Caco-2 (cell line): ENCODE data around the gene CPLX1. TPM values are rescaled to one million over a fixed set of nuclear protein-coding genes. Genes with fewer than 3 reads are reported as not detected.

Source experiments
- BruUV-seq: library from RNA; stranded (reverse); fragments of 400-500 nt; replicated peaks from 2 replicates; lab custom pipeline; 2021; lab: Mats Ljungman, UMichigan
- CTCF ChIA-PET: fragments of 300-600 bp; sonication (Branson Sonifier 250); formaldehyde crosslinking; loops from one replicate; lab custom pipeline; 2022; ENCODE audit warnings: antibody characterized with exemption; lab: Charles Lee
- POLR2A ChIA-PET: fragments of 300-600 bp; sonication (Branson Sonifier 250); formaldehyde crosslinking; loops from one replicate; lab custom pipeline; 2022; ENCODE audit warnings: antibody characterized with exemption; lab: Charles Lee
- DNase-seq, 2 experiments: peaks; one replicate each; pipeline versions ENCODE4 v3.0.0 to v3.0.0-alpha.2; 2020 to 2022
- H3K27me3 ChIP-seq: replicated peaks from 2 replicates; pipeline ENCODE4 v1.6.0; 2011; ENCODE audit warnings: low read length; ENCODE audit not compliant: control insufficient read depth, insufficient read depth
- H3K36me3 ChIP-seq: 2 replicates; pipeline ENCODE4 v1.5.1; 2011; ENCODE audit warnings: low read length; ENCODE audit not compliant: control insufficient read depth, insufficient read depth
- H3K4me1 ChIP-seq: fragments of 250-450 bp; sonication (Bioruptor Pico); 2 replicates; pipeline ENCODE4 v1.5.1; 2020; ENCODE audit warnings: mild to moderate bottlenecking
- H3K4me3 ChIP-seq: 2 replicates; pipeline ENCODE4 v1.5.1; 2011; ENCODE audit warnings: low read depth, mild to moderate bottlenecking, control low read depth, low read length
- H3K9me3 ChIP-seq: fragments of 250-450 bp; sonication (Bioruptor Pico); 2 replicates; pipeline ENCODE4 v1.5.1; 2020; ENCODE audit warnings: mild to moderate bottlenecking, moderate library complexity
- H3K27ac Mint-ChIP-seq: one replicate; pipeline ENCODE4 v1.8.0; 2022; ENCODE audit warnings: mixed read lengths; ENCODE audit not compliant: unreplicated experiment
- H3K27me3 Mint-ChIP-seq: one replicate; pipeline ENCODE4 v1.8.0; 2022; ENCODE audit warnings: mixed read lengths; ENCODE audit not compliant: insufficient read depth, unreplicated experiment
- H3K36me3 Mint-ChIP-seq: one replicate; pipeline ENCODE4 v1.8.0; 2022; ENCODE audit warnings: mild to moderate bottlenecking, mixed read lengths; ENCODE audit not compliant: insufficient read depth, unreplicated experiment
- H3K4me1 Mint-ChIP-seq: one replicate; pipeline ENCODE4 v1.8.0; 2022; ENCODE audit warnings: low read depth, mixed read lengths; ENCODE audit not compliant: unreplicated experiment
- H3K4me3 Mint-ChIP-seq: one replicate; pipeline ENCODE4 v1.8.0; 2022; ENCODE audit warnings: mild to moderate bottlenecking, moderate library complexity, mixed read lengths; ENCODE audit not compliant: unreplicated experiment
- H3K9me3 Mint-ChIP-seq: one replicate; pipeline ENCODE4 v1.8.0; 2022; ENCODE audit warnings: mixed read lengths; ENCODE audit not compliant: unreplicated experiment
- CTCF ChIP-seq, 2 experiments: fragments of 200-600 bp in 1 of 2; IDR thresholded peaks; 1 replicate in 1 of 2; 2 replicates in 1 of 2; pipeline versions ENCODE4 v1.5.1 to v1.8.0; 2011 to 2022; ENCODE audit warnings: antibody characterized with exemption in 1 of 2, control low read depth in 1 of 2, inconsistent platforms in 1 of 2, low read depth in 1 of 2, low read length in 1 of 2, mild to moderate bottlenecking in 1 of 2, moderate library complexity in 1 of 2; ENCODE audit not compliant: insufficient read depth in 1 of 2, severe bottlenecking in 1 of 2, unreplicated experiment in 1 of 2
- intact Hi-C: fragments of 100-400 bp; cut with micrococcal nuclease; formaldehyde crosslinking; loops from one replicate; pipeline ENCODE4 v1.10.0; 2022; ENCODE audit not compliant: unreplicated experiment
- total RNA-seq: library from RNA; stranded (reverse); gene quantifications from 2 replicates; pipeline ENCODE4 v1.2.3, GENCODE V29; 2022

The CPLX1 gene
- total RNA-seq, 1 experiment from 2014 or later: 20.9 TPM

GRCh38 chr4:857461-857860 is 31.5 kb upstream of the CPLX1 start:
- H3K27me3 Mint-ChIP-seq: no peaks in the 10 kb centered on the region
- BruUV-seq: no TSS peak
- H3K4me1 Mint-ChIP-seq: no peaks in the 10 kb centered on the region

DNA sequence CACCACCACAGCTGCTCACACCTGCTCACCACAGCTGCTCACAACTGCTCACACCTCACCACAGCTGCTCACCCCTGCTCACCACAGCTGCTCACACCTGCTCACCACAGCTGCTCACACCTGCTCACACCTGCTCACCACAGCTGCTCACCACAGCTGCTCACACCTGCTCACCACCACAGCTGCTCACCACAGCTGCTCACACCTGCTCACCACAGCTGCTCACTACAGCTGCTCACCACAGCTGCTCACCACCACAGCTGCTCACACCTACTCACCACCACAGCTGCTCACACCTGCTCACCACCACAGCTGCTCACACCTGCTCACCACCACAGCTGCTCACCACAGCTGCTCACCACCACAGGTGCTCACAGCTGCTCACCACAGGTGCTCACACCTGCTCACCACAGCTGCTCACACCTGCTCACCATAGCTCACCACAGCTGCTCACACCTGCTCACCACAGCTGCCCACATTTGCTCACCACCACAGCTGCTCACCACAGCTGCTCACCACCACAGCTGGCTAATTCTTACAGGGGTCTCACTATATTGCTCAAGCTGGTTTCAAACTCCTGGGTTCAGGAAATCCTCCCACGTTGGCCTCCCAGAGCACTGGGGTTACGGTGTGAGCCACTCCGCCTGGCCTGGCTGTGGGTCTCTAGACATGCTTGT is 30.4 kb upstream of the CPLX1 start:
- Mint-ChIP-seq H3K4me3 (no peak overlapping the region), H3K27ac (peak overlapping the region; percentile 60), H3K9me3 (no peaks in the 10 kb centered on the region), H3K36me3 (peaks cover 63% of the 10 kb centered on the region), H3K4me1 (no peaks in the 10 kb centered on the region), H3K27me3 (no peaks in the 10 kb centered on the region)
- H3K4me1 ChIP-seq: no peaks in the 10 kb centered on the region
- peaks cover 3% of the 10 kb centered on the region for H3K36me3 ChIP-seq
- H3K4me3 ChIP-seq: no peak overlapping the region
- POLR2A ChIA-PET: no interaction called here
- intact Hi-C loops: no loop called here
- no TSS peak for BruUV-seq
- H3K27me3 ChIP-seq: no peaks in the 10 kb centered on the region
- CTCF ChIA-PET: no interaction called here
- H3K9me3 ChIP-seq: no peaks in the 10 kb centered on the region
- no peak for DNase-seq
- no peak for TF ChIP-seq CTCF (IDR thresholded peaks at IDR 0.05; ENCODE audit: insufficient read depth in 1 of 2, low read depth in 1 of 2, low read length in 1 of 2, severe bottlenecking in 1 of 2, unreplicated experiment in 1 of 2)

More at GRCh38 chr4:857461-857860, 31.5 kb upstream of the CPLX1 start:
- Histone ChIP-seq H3K9me3 (no peaks in the 10 kb centered on the region), H3K36me3 (peaks cover 3% of the 10 kb centered on the region), H3K4me1 (no peaks in the 10 kb centered on the region), H3K27me3 (no peaks in the 10 kb centered on the region), H3K4me3 (no peak overlapping the region)
- ChIA-PET CTCF (no interaction called here), POLR2A (no interaction called here)
- Mint-ChIP-seq H3K36me3 (peaks cover 67% of the 10 kb centered on the region), H3K9me3 (no peaks in the 10 kb centered on the region), H3K4me3 (no peak overlapping the region), H3K27ac (peak overlapping the region; percentile 58)
- intact Hi-C loops: no loop called here
- DNase-seq: no peak
- TF ChIP-seq CTCF (IDR thresholded peaks at IDR 0.05; ENCODE audit: insufficient read depth in 1 of 2, low read depth in 1 of 2, low read length in 1 of 2, severe bottlenecking in 1 of 2, unreplicated experiment in 1 of 2): no peak

GRCh38 chr4:855880-856224 is 29.9 kb upstream of the CPLX1 start:
- no TSS peak for BruUV-seq
- H3K9me3 Mint-ChIP-seq: no peaks in the 10 kb centered on the region
- ChIA-PET POLR2A (no interaction called here), CTCF (no interaction called here)
- H3K36me3 ChIP-seq: peaks cover 3% of the 10 kb centered on the region
- no peak overlapping the region for H3K27ac Mint-ChIP-seq
- H3K4me3 Mint-ChIP-seq: no peak overlapping the region
- intact Hi-C loops: no loop called here
- no peak for TF ChIP-seq CTCF (IDR thresholded peaks at IDR 0.05; ENCODE audit: insufficient read depth in 1 of 2, low read depth in 1 of 2, low read length in 1 of 2, severe bottlenecking in 1 of 2, unreplicated experiment in 1 of 2)
- no peaks in the 10 kb centered on the region for H3K27me3 ChIP-seq
- H3K27me3 Mint-ChIP-seq: no peaks in the 10 kb centered on the region
- no peaks in the 10 kb centered on the region for H3K4me1 ChIP-seq
- H3K4me3 ChIP-seq: no peak overlapping the region
- peaks cover 63% of the 10 kb centered on the region for H3K36me3 Mint-ChIP-seq
- H3K4me1 Mint-ChIP-seq: no peaks in the 10 kb centered on the region
- no peaks in the 10 kb centered on the region for H3K9me3 ChIP-seq
- DNase-seq: no peak
